HEK293 (cell line): ENCODE data around the gene LMTK3.

Experiments
- CTCF ChIA-PET: fragments of 350-600 bp; formaldehyde crosslinking; extraction: SDS; loops from one replicate; lab custom pipeline; 2021; ENCODE audit warnings: antibody characterized with exemption; lab: Yijun Ruan, JAX
- POLR2A ChIA-PET: fragments of 300-600 bp; formaldehyde crosslinking; extraction: SDS; loops from one replicate; lab custom pipeline; 2020; ENCODE audit warnings: antibody characterized with exemption, inconsistent platforms; lab: Yijun Ruan, JAX
- H3K27ac ChIP-seq: fragments of 200-500 bp; sonication (Bioruptor generic); 2 replicates; pipeline ENCODE4 v1.5.1; 2014; ENCODE audit warnings: low read depth, low read length, control low read depth, inconsistent platforms; ENCODE audit errors: extremely low read depth
- H3K36me3 ChIP-seq, 2 experiments: fragments of 200-500 bp in 1 of 2; sonication (Bioruptor generic) in 1 of 2; 1 replicate in 1 of 2; 2 replicates in 1 of 2; pipeline ENCODE4 v1.5.1; 2014 to 2017; ENCODE audit warnings: inconsistent platforms in 2 of 2, low read length in 2 of 2; ENCODE audit not compliant: control insufficient read depth in 2 of 2, insufficient read depth in 1 of 2
- H3K4me1 ChIP-seq: fragments of 200-500 bp; sonication (Bioruptor generic); 2 replicates; pipeline ENCODE4 v1.5.1; 2014; ENCODE audit warnings: mild to moderate bottlenecking, low read length, inconsistent platforms; ENCODE audit not compliant: control insufficient read depth, insufficient read depth
- H3K4me3 ChIP-seq: 2 replicates; pipeline ENCODE4 v1.5.1; 2011; ENCODE audit warnings: low read depth, mild to moderate bottlenecking, control low read depth, low read length, moderate library complexity
- H3K9me3 ChIP-seq: fragments of 200-500 bp; sonication (Bioruptor generic); 2 replicates; pipeline ENCODE4 v1.5.1; 2014; ENCODE audit warnings: low read depth, low read length, inconsistent platforms; ENCODE audit not compliant: control insufficient read depth, insufficient read depth
- EGR2 ChIP-seq: fragments of 450-650 bp; formaldehyde crosslinking; IDR thresholded peaks from 2 replicates; pipeline ENCODE4 v1.5.1; 2016; ENCODE audit warnings: low read depth, missing biosample characterization, missing genetic modification characterization
- KLF8 ChIP-seq: fragments of 450-650 bp; formaldehyde crosslinking; IDR thresholded peaks from 2 replicates; pipeline ENCODE4 v1.5.1; 2016; ENCODE audit warnings: missing biosample characterization, missing genetic modification characterization
- KLF9 ChIP-seq: fragments of 450-650 bp; formaldehyde crosslinking; IDR thresholded peaks from 2 replicates; pipeline ENCODE4 v1.5.1; 2016; ENCODE audit warnings: missing biosample characterization, missing genetic modification characterization, low read depth
- ZBTB1 ChIP-seq: fragments of 450-650 bp; formaldehyde crosslinking; IDR thresholded peaks from 2 replicates; pipeline ENCODE4 v1.5.1; 2016; ENCODE audit warnings: missing biosample characterization, missing genetic modification characterization
- ZBTB49 ChIP-seq: fragments of 450-650 bp; formaldehyde crosslinking; IDR thresholded peaks from 2 replicates; pipeline ENCODE4 v1.5.1; 2016; ENCODE audit warnings: missing biosample characterization, missing genetic modification characterization, low read depth
- ZNF114 ChIP-seq: fragments of 450-650 bp; formaldehyde crosslinking; IDR thresholded peaks from 2 replicates; pipeline ENCODE4 v1.5.0; 2017; ENCODE audit warnings: missing biosample characterization, missing genetic modification characterization
- ZNF146 ChIP-seq: fragments of 450-650 bp; formaldehyde crosslinking; IDR thresholded peaks from 2 replicates; pipeline ENCODE4 v1.5.1; 2016; ENCODE audit warnings: missing biosample characterization, missing genetic modification characterization
- ZNF148 ChIP-seq: fragments of 450-650 bp; formaldehyde crosslinking; IDR thresholded peaks from 2 replicates; pipeline ENCODE4 v1.5.0; 2017; ENCODE audit warnings: missing biosample characterization, missing genetic modification characterization, borderline replicate concordance
- ZNF24 ChIP-seq: fragments of 450-650 bp; formaldehyde crosslinking; IDR thresholded peaks from 2 replicates; pipeline ENCODE4 v1.5.1; 2016; ENCODE audit warnings: missing biosample characterization, missing genetic modification characterization
- ZNF280D ChIP-seq: fragments of 450-650 bp; formaldehyde crosslinking; IDR thresholded peaks from 2 replicates; pipeline ENCODE4 v1.5.1; 2016; ENCODE audit warnings: missing biosample characterization, missing genetic modification characterization
- ZNF311 ChIP-seq: fragments of 450-650 bp; formaldehyde crosslinking; IDR thresholded peaks from 2 replicates; pipeline ENCODE4 v1.5.1; 2017; ENCODE audit warnings: missing biosample characterization, missing genetic modification characterization, borderline replicate concordance
- ZNF404 ChIP-seq: fragments of 450-650 bp; formaldehyde crosslinking; IDR thresholded peaks from 2 replicates; pipeline ENCODE4 v1.5.1; 2017; ENCODE audit warnings: missing biosample characterization, missing genetic modification characterization
- ZNF521 ChIP-seq: fragments of 450-650 bp; formaldehyde crosslinking; IDR thresholded peaks from 2 replicates; pipeline ENCODE4 v1.5.1; 2017; ENCODE audit warnings: missing biosample characterization, mild to moderate bottlenecking, missing genetic modification characterization
- ZNF623 ChIP-seq: fragments of 450-650 bp; formaldehyde crosslinking; IDR thresholded peaks from 2 replicates; pipeline ENCODE4 v1.5.1; 2016; ENCODE audit warnings: missing biosample characterization, missing genetic modification characterization
- ZNF658 ChIP-seq: fragments of 450-650 bp; formaldehyde crosslinking; IDR thresholded peaks from 2 replicates; pipeline ENCODE4; 2016; ENCODE audit warnings: missing biosample characterization, missing genetic modification characterization
- ZNF785 ChIP-seq: fragments of 450-650 bp; formaldehyde crosslinking; IDR thresholded peaks from 2 replicates; pipeline ENCODE4 v1.5.1; 2016; ENCODE audit warnings: missing biosample characterization, missing genetic modification characterization
- ZSCAN4 ChIP-seq: fragments of 450-650 bp; formaldehyde crosslinking; IDR thresholded peaks from 2 replicates; pipeline ENCODE4 v1.5.1; 2017; ENCODE audit warnings: missing biosample characterization, missing genetic modification characterization

LMTK3 gene

GRCh38 chr19:48516536-48516935 lies 4.9 kb upstream of the LMTK3 start:
- Histone ChIP-seq H3K27ac (no peak overlapping the region), H3K9me3 (no peaks in the 10 kb centered on the region), H3K4me1 (no peaks in the 10 kb centered on the region), H3K36me3 (no peaks in the 10 kb centered on the region), H3K4me3 (no peak overlapping the region)
- ChIA-PET CTCF (no interaction called here), POLR2A (no interaction called here)
- 0 out of 2 replicates have a peak, but pooled peaks have one; percentile 13 for TF ChIP-seq KLF9
- TF ChIP-seq ZNF146: no peak
- peak; percentile 36 for TF ChIP-seq EGR2

- H3K9me3 ChIP-seq: no peaks in the 10 kb centered on the region
- H3K4me1 ChIP-seq: no peaks in the 10 kb centered on the region
- POLR2A ChIA-PET: interaction anchor here (0.6 to 1.7 kb wide), 11 partner anchors 10 to 105 kb away, joined by 3 to 10 read pairs (median 4); partner anchors contain the start of genes RPL18 and SPHK2
- TF ChIP-seq ZNF311 (no peak), ZNF280D (no peak), ZSCAN4 (no peak), ZNF24 (tag by site-specific recombination) (no peak), ZNF114 (no peak), ZBTB49 (tag by site-specific recombination) (no peak), ZNF785 (tag by site-specific recombination) (no peak), ZNF148 (no peak), ZNF623 (no peak), ZNF521 (tag by site-specific recombination) (no peak), KLF8 (tag by site-specific recombination) (no peak), ZBTB1 (no peak), ZNF404 (tag by site-specific recombination) (no peak), ZNF658 (no peak)
- H3K27ac ChIP-seq: no peak overlapping the region
- H3K4me3 ChIP-seq: peak overlapping the region; percentile 61; the same call in 1 of the 2 replicates
- CTCF ChIA-PET: interaction anchor here (0.9 to 1.3 kb wide), 2 partner anchors 24 to 70 kb away, joined by 4 read pairs; no protein-coding TSS in a partner anchor
- no peaks in the 10 kb centered on the region for H3K36me3 ChIP-seq
Observed at GRCh38 chr19:48514123-48514458, 2.5 kb upstream of the LMTK3 start.
